DND-41 (cell line): ENCODE data around the gene IL3RA.

Source experiments
- ATAC-seq: fragments of 200-7000 bp; cut with Tn5 transposase; 3 replicates; pipeline ENCODE4 v1.9.1; 2021; ENCODE audit warnings: low read depth; ENCODE audit not compliant: insufficient read depth
- DNase-seq: peaks from one replicate; pipeline ENCODE4 v3.0.0-alpha.2; 2020
- H2AFZ ChIP-seq: 2 replicates; pipeline ENCODE4 v1.6.0; 2012; ENCODE audit warnings: low read depth, low read length
- H3K27ac ChIP-seq: 2 replicates; pipeline ENCODE4 v1.5.1; 2012; ENCODE audit warnings: low read length, inconsistent platforms
- H3K27me3 ChIP-seq: fragments of 200-600 bp; sonication (generic); 2 replicates; pipeline ENCODE4 v1.6.0; 2012; ENCODE audit warnings: low read length, mild to moderate bottlenecking, inconsistent platforms; ENCODE audit not compliant: insufficient read depth, poor library complexity
- H3K36me3 ChIP-seq: 2 replicates; pipeline ENCODE4 v1.5.1; 2012; ENCODE audit warnings: low read length, inconsistent platforms; ENCODE audit not compliant: insufficient read depth
- H3K4me1 ChIP-seq: 2 replicates; pipeline ENCODE4 v1.5.1; 2012; ENCODE audit warnings: mild to moderate bottlenecking, low read length; ENCODE audit not compliant: insufficient read depth
- H3K4me2 ChIP-seq: 2 replicates; pipeline ENCODE4 v1.6.0; 2012; ENCODE audit warnings: mild to moderate bottlenecking, moderate library complexity, low read length, inconsistent platforms; ENCODE audit not compliant: insufficient read depth
- H3K4me3 ChIP-seq, 2 experiments: fragments of 200-600 bp in 1 of 2; shearing (Covaris generic) in 1 of 2; 2 replicates each; pipeline ENCODE4 v1.5.1; 2012 to 2016; ENCODE audit warnings: inconsistent platforms in 2 of 2, low read length in 2 of 2, mild to moderate bottlenecking in 2 of 2, low read depth in 1 of 2, moderate library complexity in 1 of 2
- H3K79me2 ChIP-seq: 2 replicates; pipeline ENCODE4 v1.6.0; 2012; ENCODE audit warnings: low read length, inconsistent platforms; ENCODE audit not compliant: insufficient read depth
- H3K9ac ChIP-seq: 2 replicates; pipeline ENCODE4 v1.6.0; 2012; ENCODE audit warnings: low read depth, mild to moderate bottlenecking, inconsistent platforms, low read length, moderate library complexity
- H3K9me3 ChIP-seq: 2 replicates; pipeline ENCODE4 v1.5.1; 2012; ENCODE audit warnings: low read length, moderate library complexity, mild to moderate bottlenecking, inconsistent platforms; ENCODE audit not compliant: insufficient read depth, severe bottlenecking
- H4K20me1 ChIP-seq: 2 replicates; pipeline ENCODE4 v1.6.0; 2012; ENCODE audit warnings: low read length; ENCODE audit not compliant: insufficient read depth
- CTCF ChIP-seq: IDR thresholded peaks from 2 replicates; pipeline ENCODE4 v1.5.1; 2012; ENCODE audit warnings: borderline replicate concordance, low read length, moderate library complexity, mild to moderate bottlenecking; ENCODE audit not compliant: poor library complexity, severe bottlenecking; ENCODE audit errors: extremely low read depth
- EZH2 ChIP-seq: IDR thresholded peaks from 3 replicates; pipeline ENCODE4 v1.6.1; 2012; ENCODE audit warnings: borderline replicate concordance, low read depth, mild to moderate bottlenecking, moderate library complexity, low read length, inconsistent platforms; ENCODE audit not compliant: severe bottlenecking

Gene IL3RA

GRCh38 chrX:1392376-1393068 lies 55.9 kb downstream of the IL3RA start:
- Histone ChIP-seq H3K36me3 (peaks cover 76% of the 10 kb centered on the region), H3K9ac (peak overlapping the region; percentile 96), H3K27me3 (no peaks in the 10 kb centered on the region), H3K4me2 (peak overlapping the region; percentile 79), H3K27ac (peak overlapping the region; percentile 97), H3K79me2 (peaks cover 84% of the 10 kb centered on the region), H3K4me3 (peak overlapping the region; percentile 61 to 81), H4K20me1 (peaks cover 70% of the 10 kb centered on the region), H2AFZ (peak overlapping the region; percentile 77), H3K9me3 (no peaks in the 10 kb centered on the region), H3K4me1 (peaks cover 61% of the 10 kb centered on the region)
- no peak for TF ChIP-seq CTCF
- TF ChIP-seq EZH2: no peak
- DNase-seq: no peak
- peak; percentile 47 for ATAC-seq

GRCh38 chrX:1393871-1394615 lies 57.5 kb downstream of the IL3RA start:
- TF ChIP-seq EZH2: no peak
- TF ChIP-seq CTCF: no peak
- H3K4me1 ChIP-seq: peaks cover 51% of the 10 kb centered on the region
- ATAC-seq (no peak), DNase-seq (no peak)
- H3K9ac ChIP-seq: peak overlapping the region; percentile 96
- H3K4me3 ChIP-seq: peak overlapping the region in 1 of 2 experiments; percentile 81; a peak in 2 of 4 replicates
- peaks cover 74% of the 10 kb centered on the region for H3K36me3 ChIP-seq
- H3K4me2 ChIP-seq: peak overlapping the region; percentile 79
- H2AFZ ChIP-seq: no peak overlapping the region
- no peaks in the 10 kb centered on the region for H3K27me3 ChIP-seq
- peaks cover 61% of the 10 kb centered on the region for H4K20me1 ChIP-seq
- no peaks in the 10 kb centered on the region for H3K9me3 ChIP-seq
- H3K79me2 ChIP-seq: peaks cover 72% of the 10 kb centered on the region
- no peak overlapping the region; the same call in 1 of the 2 replicates for H3K27ac ChIP-seq

GRCh38 chrX:1394731-1395501 lies 58.3 kb downstream of the IL3RA start:
- H3K79me2 ChIP-seq: peaks cover 63% of the 10 kb centered on the region

More at GRCh38 chrX:1394731-1395501, 58.3 kb downstream of the IL3RA start:
- Histone ChIP-seq H2AFZ (no peak overlapping the region), H3K36me3 (peaks cover 71% of the 10 kb centered on the region), H4K20me1 (peaks cover 53% of the 10 kb centered on the region), H3K4me3 (no peak overlapping the region), H3K27me3 (no peaks in the 10 kb centered on the region), H3K4me2 (peak overlapping the region; percentile 79), H3K4me1 (peaks cover 44% of the 10 kb centered on the region), H3K9ac (peak overlapping the region; percentile 23; the same call in 1 of the 2 replicates), H3K27ac (peak overlapping the region; percentile 20; the same call in 1 of the 2 replicates), H3K9me3 (no peaks in the 10 kb centered on the region)
- TF ChIP-seq EZH2 (no peak), CTCF (no peak)
- ATAC-seq (no peak), DNase-seq (no peak)
